Ovary (tissue), 3 donors: Measurements from ENCODE around the gene LAIR1.

Experiments used
- CTCF ChIP-seq, 3 donors: fragments of 450-650 bp in 2 of 3; fragments of 200-600 bp in 1 of 3; IDR thresholded peaks; one replicate each; pipeline versions ENCODE4 v1.5.1 to v1.8.0; 2016 to 2022; ENCODE audit warnings: antibody characterized with exemption in 3 of 3, mild to moderate bottlenecking in 1 of 3
- EP300 ChIP-seq: sonication (generic); formaldehyde crosslinking; IDR thresholded peaks from one replicate; pipeline ENCODE4 v1.6.1; 2017; ENCODE audit warnings: antibody characterized with exemption
- POLR2A ChIP-seq: fragments of 450-650 bp; IDR thresholded peaks from one replicate; pipeline ENCODE4 v1.6.1; 2017; ENCODE audit warnings: antibody characterized with exemption, mild to moderate bottlenecking, moderate library complexity
- donor health status: DM: no; HTN: no; CAD: no.

- TF ChIP-seq CTCF (IDR thresholded peaks at IDR 0.05) (no peak), EP300 (no peak), POLR2A (no peak)
These were observed 28.6 kb upstream of the LAIR1 start for GRCh38 chr19:54393381-54393780.
